Liver (tissue), 9 donors: ENCODE measurements around the gene ABCA6. TPM values are rescaled to one million over a fixed set of nuclear protein-coding genes. Genes with fewer than 3 reads are reported as not detected.

Experiments
- DNase-seq: peaks from one replicate; pipeline ENCODE4 v3.0.0-alpha.2; 2017; ENCODE audit warnings: low spot score
- H3K27ac ChIP-seq, 2 donors: one replicate each; pipeline ENCODE4 v1.7.0; 2013; ENCODE audit warnings: inconsistent platforms in 2 of 2, low read length in 2 of 2, control low read depth in 1 of 2, low read depth in 1 of 2, mild to moderate bottlenecking in 1 of 2
- H3K27me3 ChIP-seq, 4 donors: one replicate each; pipeline versions ENCODE4 v1.6.1 to v1.7.0; 2013; ENCODE audit warnings: low read length in 3 of 4, inconsistent platforms in 1 of 4, mild to moderate bottlenecking in 1 of 4, moderate library complexity in 1 of 4; ENCODE audit not compliant: control insufficient read depth in 4 of 4, insufficient read depth in 4 of 4
- H3K36me3 ChIP-seq, 4 donors: one replicate each; pipeline versions ENCODE4 v1.6.1 to v1.7.0; 2013; ENCODE audit warnings: low read length in 3 of 4, mild to moderate bottlenecking in 3 of 4, low read depth in 1 of 4, moderate library complexity in 1 of 4; ENCODE audit not compliant: control insufficient read depth in 4 of 4, insufficient read depth in 3 of 4
- H3K4me1 ChIP-seq, 4 donors: one replicate each; pipeline versions ENCODE4 v1.6.1 to v1.7.0; 2013; ENCODE audit warnings: low read length in 3 of 4, mild to moderate bottlenecking in 3 of 4, moderate library complexity in 1 of 4; ENCODE audit not compliant: control insufficient read depth in 4 of 4, insufficient read depth in 4 of 4
- H3K4me3 ChIP-seq, 3 donors: one replicate each; pipeline versions ENCODE4 v1.6.1 to v1.7.0; 2013; ENCODE audit warnings: low read length in 3 of 3, control low read depth in 1 of 3, low read depth in 1 of 3, mild to moderate bottlenecking in 1 of 3
- H3K9ac ChIP-seq, 2 donors: one replicate each; pipeline ENCODE4 v1.7.0; 2013; ENCODE audit warnings: low read length in 2 of 2, mild to moderate bottlenecking in 2 of 2, moderate library complexity in 2 of 2, control low read depth in 1 of 2, low read depth in 1 of 2
- H3K9me3 ChIP-seq, 4 donors: one replicate each; pipeline versions ENCODE4 v1.6.1 to v1.7.0; 2013; ENCODE audit warnings: low read length in 3 of 4; ENCODE audit not compliant: control insufficient read depth in 4 of 4
- EGR1 ChIP-seq, 2 donors: IDR thresholded peaks; 2 replicates each; pipeline ENCODE4 v1.6.1; 2016 to 2018; ENCODE audit warnings: antibody characterized with exemption in 2 of 2, low read depth in 2 of 2
- FOXA1 ChIP-seq: IDR thresholded peaks from 2 replicates; pipeline ENCODE4 v1.6.1; 2016; ENCODE audit warnings: antibody characterized with exemption
- FOXA2 ChIP-seq: IDR thresholded peaks from 2 replicates; pipeline ENCODE4 v1.6.1; 2016; ENCODE audit warnings: antibody characterized with exemption
- GABPA ChIP-seq, 2 donors: IDR thresholded peaks in 1 of 2; conservative IDR thresholded peaks in 1 of 2; 2 replicates each; pipeline ENCODE4 v1.6.1; 2016; ENCODE audit warnings: antibody characterized with exemption in 2 of 2, mild to moderate bottlenecking in 1 of 2, moderate library complexity in 1 of 2
- HNF4A ChIP-seq, 2 donors: conservative IDR thresholded peaks; 2 replicates each; pipeline ENCODE4 v1.6.1; 2016; ENCODE audit warnings: antibody characterized with exemption in 2 of 2, mild to moderate bottlenecking in 2 of 2
- HNF4G ChIP-seq: IDR thresholded peaks from 2 replicates; pipeline ENCODE4 v1.6.1; 2016; ENCODE audit warnings: antibody characterized with exemption
- JUND ChIP-seq, 2 donors: IDR thresholded peaks; 2 replicates each; pipeline ENCODE4 v1.6.1; 2016; ENCODE audit warnings: antibody characterized with exemption in 2 of 2
- NR2F2 ChIP-seq: IDR thresholded peaks from 2 replicates; pipeline ENCODE4 v1.6.1; 2016; ENCODE audit warnings: antibody characterized with exemption
- RAD21 ChIP-seq, 2 donors: IDR thresholded peaks; 2 replicates each; pipeline ENCODE4 v1.6.1; 2016; ENCODE audit warnings: antibody characterized with exemption in 2 of 2, mild to moderate bottlenecking in 2 of 2
- RXRA ChIP-seq, 2 donors: IDR thresholded peaks; 2 replicates each; pipeline ENCODE4 v1.6.1; 2017 to 2018; ENCODE audit warnings: antibody characterized with exemption in 2 of 2, mild to moderate bottlenecking in 1 of 2
- SP1 ChIP-seq: IDR thresholded peaks from 2 replicates; pipeline ENCODE4 v1.6.1; 2018; ENCODE audit warnings: antibody characterized with exemption, mild to moderate bottlenecking
- TAF1 ChIP-seq: conservative IDR thresholded peaks from 2 replicates; pipeline ENCODE4 v1.6.1; 2016; ENCODE audit warnings: antibody characterized with exemption, mild to moderate bottlenecking
- YY1 ChIP-seq: IDR thresholded peaks from 2 replicates; pipeline ENCODE4 v1.6.1; 2016; ENCODE audit warnings: antibody characterized with exemption, mild to moderate bottlenecking
- WGBS: extraction: QIAGEN DNeasy Blood & Tissue Kit; methylation state at CpG from one replicate; pipeline ENCODE4 v1.1.7; 2013; 5-methylcytosine and 5-hydroxymethylcytosine counted together
- polyA plus RNA-seq, 2 donors: library from polyadenylated mRNA; stranded (reverse) in 1 of 2; unstranded in 1 of 2; fragments of 200-250 nt in 1 of 2; fragments of >200 nt in 1 of 2; fragmentation: Nextera tagmentation in 1 of 2; extraction: Ambion mirVana in 1 of 2; gene quantifications; one replicate each; pipeline versions ENCODE4 v1.2.1 to v1.2.3, GENCODE V29; 2013 to 2015
- total RNA-seq, 2 donors: library from RNA; depleted of rRNA; stranded (reverse); fragments of >200 nt; gene quantifications; one replicate each; pipeline ENCODE4 v1.2.3, GENCODE V29; 2014
- TF ChIP-seq, protein P1 (sequence below): fragments of 150-350 bp; IDR thresholded peaks from 2 replicates; pipeline ENCODE4 v1.5.1; 2017; ENCODE audit warnings: improper control_type of control experiment, low read depth, low read length; ENCODE audit not compliant: missing input control
- TF ChIP-seq, protein P2 (sequence below): IDR thresholded peaks from 2 replicates; pipeline ENCODE4 v1.6.1; 2016; ENCODE audit warnings: antibody characterized with exemption, mild to moderate bottlenecking
- TF ChIP-seq, protein P3 (sequence below): IDR thresholded peaks from 2 replicates; pipeline ENCODE4 v1.6.1; 2016; ENCODE audit warnings: antibody characterized with exemption
- TF ChIP-seq, protein P4 (sequence below): IDR thresholded peaks from 2 replicates; pipeline ENCODE4 v1.6.1; 2016; ENCODE audit warnings: antibody characterized with exemption
- TF ChIP-seq, protein P5 (sequence below): IDR thresholded peaks from 2 replicates; pipeline ENCODE4 v1.6.1; 2016; ENCODE audit warnings: antibody characterized with exemption
- donor health status: healthy.
- donor health status: healthy.
- donor health status: healthy.
- donor health status: healthy.
- donor health status: healthy.

ABCA6 gene
- total and polyA plus RNA-seq, 4 donors, result 37.5 to 158 (median 47.5) TPM

DNA sequence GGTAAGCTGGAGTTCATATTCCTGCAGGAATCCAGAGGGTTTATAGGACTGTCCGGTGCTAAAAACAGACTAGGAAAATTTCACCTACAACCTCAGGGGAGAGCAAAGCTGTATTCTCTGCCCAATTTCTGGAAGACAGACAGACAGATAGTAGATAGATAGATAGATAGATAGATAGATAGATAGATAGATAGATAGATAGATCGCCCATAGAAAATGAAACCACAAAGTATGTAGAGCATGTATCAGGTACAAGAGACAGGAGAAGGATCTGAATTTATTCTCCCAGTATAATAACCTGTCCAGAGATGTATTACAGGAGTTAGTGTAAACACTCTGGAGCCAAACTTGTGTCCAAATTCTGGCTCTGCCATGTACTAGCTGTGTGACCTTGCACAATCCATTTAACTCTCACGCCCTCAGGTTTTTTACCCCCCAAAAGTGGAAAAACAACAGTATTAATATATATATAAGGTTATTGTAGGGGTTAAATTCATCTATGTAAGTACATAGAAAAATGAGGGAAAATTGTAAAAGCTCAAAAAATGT lies 2.1 kb upstream of the ABCA6 start:
- TF ChIP-seq, protein P1, sequence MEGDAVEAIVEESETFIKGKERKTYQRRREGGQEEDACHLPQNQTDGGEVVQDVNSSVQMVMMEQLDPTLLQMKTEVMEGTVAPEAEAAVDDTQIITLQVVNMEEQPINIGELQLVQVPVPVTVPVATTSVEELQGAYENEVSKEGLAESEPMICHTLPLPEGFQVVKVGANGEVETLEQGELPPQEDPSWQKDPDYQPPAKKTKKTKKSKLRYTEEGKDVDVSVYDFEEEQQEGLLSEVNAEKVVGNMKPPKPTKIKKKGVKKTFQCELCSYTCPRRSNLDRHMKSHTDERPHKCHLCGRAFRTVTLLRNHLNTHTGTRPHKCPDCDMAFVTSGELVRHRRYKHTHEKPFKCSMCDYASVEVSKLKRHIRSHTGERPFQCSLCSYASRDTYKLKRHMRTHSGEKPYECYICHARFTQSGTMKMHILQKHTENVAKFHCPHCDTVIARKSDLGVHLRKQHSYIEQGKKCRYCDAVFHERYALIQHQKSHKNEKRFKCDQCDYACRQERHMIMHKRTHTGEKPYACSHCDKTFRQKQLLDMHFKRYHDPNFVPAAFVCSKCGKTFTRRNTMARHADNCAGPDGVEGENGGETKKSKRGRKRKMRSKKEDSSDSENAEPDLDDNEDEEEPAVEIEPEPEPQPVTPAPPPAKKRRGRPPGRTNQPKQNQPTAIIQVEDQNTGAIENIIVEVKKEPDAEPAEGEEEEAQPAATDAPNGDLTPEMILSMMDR, result no peak
- peak; percentile 17 to 53 for TF ChIP-seq HNF4A (conservative IDR thresholded peaks at IDR 0.05)
- TF ChIP-seq FOXA1, result no peak
- TF ChIP-seq RAD21 (IDR thresholded peaks at IDR 0.05), result peak in 1 of 2 donors; percentile 9
- TF ChIP-seq, protein P2, sequence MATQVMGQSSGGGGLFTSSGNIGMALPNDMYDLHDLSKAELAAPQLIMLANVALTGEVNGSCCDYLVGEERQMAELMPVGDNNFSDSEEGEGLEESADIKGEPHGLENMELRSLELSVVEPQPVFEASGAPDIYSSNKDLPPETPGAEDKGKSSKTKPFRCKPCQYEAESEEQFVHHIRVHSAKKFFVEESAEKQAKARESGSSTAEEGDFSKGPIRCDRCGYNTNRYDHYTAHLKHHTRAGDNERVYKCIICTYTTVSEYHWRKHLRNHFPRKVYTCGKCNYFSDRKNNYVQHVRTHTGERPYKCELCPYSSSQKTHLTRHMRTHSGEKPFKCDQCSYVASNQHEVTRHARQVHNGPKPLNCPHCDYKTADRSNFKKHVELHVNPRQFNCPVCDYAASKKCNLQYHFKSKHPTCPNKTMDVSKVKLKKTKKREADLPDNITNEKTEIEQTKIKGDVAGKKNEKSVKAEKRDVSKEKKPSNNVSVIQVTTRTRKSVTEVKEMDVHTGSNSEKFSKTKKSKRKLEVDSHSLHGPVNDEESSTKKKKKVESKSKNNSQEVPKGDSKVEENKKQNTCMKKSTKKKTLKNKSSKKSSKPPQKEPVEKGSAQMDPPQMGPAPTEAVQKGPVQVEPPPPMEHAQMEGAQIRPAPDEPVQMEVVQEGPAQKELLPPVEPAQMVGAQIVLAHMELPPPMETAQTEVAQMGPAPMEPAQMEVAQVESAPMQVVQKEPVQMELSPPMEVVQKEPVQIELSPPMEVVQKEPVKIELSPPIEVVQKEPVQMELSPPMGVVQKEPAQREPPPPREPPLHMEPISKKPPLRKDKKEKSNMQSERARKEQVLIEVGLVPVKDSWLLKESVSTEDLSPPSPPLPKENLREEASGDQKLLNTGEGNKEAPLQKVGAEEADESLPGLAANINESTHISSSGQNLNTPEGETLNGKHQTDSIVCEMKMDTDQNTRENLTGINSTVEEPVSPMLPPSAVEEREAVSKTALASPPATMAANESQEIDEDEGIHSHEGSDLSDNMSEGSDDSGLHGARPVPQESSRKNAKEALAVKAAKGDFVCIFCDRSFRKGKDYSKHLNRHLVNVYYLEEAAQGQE, result peak; percentile 12
- TF ChIP-seq NR2F2, result no peak
- peak; percentile 42 for TF ChIP-seq FOXA2
- TF ChIP-seq YY1, result no peak
- TF ChIP-seq, protein P3, sequence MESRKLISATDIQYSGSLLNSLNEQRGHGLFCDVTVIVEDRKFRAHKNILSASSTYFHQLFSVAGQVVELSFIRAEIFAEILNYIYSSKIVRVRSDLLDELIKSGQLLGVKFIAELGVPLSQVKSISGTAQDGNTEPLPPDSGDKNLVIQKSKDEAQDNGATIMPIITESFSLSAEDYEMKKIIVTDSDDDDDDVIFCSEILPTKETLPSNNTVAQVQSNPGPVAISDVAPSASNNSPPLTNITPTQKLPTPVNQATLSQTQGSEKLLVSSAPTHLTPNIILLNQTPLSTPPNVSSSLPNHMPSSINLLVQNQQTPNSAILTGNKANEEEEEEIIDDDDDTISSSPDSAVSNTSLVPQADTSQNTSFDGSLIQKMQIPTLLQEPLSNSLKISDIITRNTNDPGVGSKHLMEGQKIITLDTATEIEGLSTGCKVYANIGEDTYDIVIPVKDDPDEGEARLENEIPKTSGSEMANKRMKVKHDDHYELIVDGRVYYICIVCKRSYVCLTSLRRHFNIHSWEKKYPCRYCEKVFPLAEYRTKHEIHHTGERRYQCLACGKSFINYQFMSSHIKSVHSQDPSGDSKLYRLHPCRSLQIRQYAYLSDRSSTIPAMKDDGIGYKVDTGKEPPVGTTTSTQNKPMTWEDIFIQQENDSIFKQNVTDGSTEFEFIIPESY, result no peak
- TF ChIP-seq SP1, result peak; percentile 20
- TF ChIP-seq JUND (IDR thresholded peaks at IDR 0.05), result no peak
- no peak for TF ChIP-seq GABPA (IDR thresholded peaks at IDR 0.05 in 1 of 2, conservative IDR thresholded peaks at IDR 0.05 in 1 of 2)
- no peak for TF ChIP-seq TAF1
- TF ChIP-seq RXRA (IDR thresholded peaks at IDR 0.05), result peak in 1 of 2 donors; percentile 61
- TF ChIP-seq EGR1 (IDR thresholded peaks at IDR 0.05; ENCODE audit: low read depth in 2 of 2), result no peak
- no peak for TF ChIP-seq HNF4G
- TF ChIP-seq, protein P4, sequence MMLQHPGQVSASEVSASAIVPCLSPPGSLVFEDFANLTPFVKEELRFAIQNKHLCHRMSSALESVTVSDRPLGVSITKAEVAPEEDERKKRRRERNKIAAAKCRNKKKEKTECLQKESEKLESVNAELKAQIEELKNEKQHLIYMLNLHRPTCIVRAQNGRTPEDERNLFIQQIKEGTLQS, result no peak
- TF ChIP-seq, protein P5, sequence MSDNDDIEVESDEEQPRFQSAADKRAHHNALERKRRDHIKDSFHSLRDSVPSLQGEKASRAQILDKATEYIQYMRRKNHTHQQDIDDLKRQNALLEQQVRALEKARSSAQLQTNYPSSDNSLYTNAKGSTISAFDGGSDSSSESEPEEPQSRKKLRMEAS, result no peak
- 42% methylated on average over 3 of the region's 3 CpGs for WGBS

More for the DNA sequence above, 2.1 kb upstream of the ABCA6 start:
- peaks cover 0 to 5% (median 0%) of the 10 kb centered on the region in 4 donors for H3K36me3 ChIP-seq
- DNase-seq, result no peak
- H3K27me3 ChIP-seq, result no peaks in the 10 kb centered on the region
- peaks cover 0 to 17% (median 13%) of the 10 kb centered on the region in 4 donors for H3K4me1 ChIP-seq
- peak overlapping the region in 1 of 2 donors; percentile 54 for H3K9ac ChIP-seq
- peak overlapping the region; percentile 79 to 89 for H3K27ac ChIP-seq
- no peaks in the 10 kb centered on the region for H3K9me3 ChIP-seq
- peak overlapping the region in 2 of 3 donors; percentile 11 to 13 for H3K4me3 ChIP-seq
